Erythroblast (primary cell): ENCODE measurements around the gene SSNA1.

Experiments
- GATA1 ChIP-seq: IDR thresholded peaks from 2 replicates; pipeline ENCODE4 v1.6.1; 2011; ENCODE audit warnings: low read depth, mild to moderate bottlenecking, control low read depth, low read length, moderate library complexity
- POLR2A ChIP-seq: IDR thresholded peaks from 2 replicates; pipeline ENCODE4 v1.6.1; 2011; ENCODE audit warnings: mild to moderate bottlenecking, low read length

DNA sequence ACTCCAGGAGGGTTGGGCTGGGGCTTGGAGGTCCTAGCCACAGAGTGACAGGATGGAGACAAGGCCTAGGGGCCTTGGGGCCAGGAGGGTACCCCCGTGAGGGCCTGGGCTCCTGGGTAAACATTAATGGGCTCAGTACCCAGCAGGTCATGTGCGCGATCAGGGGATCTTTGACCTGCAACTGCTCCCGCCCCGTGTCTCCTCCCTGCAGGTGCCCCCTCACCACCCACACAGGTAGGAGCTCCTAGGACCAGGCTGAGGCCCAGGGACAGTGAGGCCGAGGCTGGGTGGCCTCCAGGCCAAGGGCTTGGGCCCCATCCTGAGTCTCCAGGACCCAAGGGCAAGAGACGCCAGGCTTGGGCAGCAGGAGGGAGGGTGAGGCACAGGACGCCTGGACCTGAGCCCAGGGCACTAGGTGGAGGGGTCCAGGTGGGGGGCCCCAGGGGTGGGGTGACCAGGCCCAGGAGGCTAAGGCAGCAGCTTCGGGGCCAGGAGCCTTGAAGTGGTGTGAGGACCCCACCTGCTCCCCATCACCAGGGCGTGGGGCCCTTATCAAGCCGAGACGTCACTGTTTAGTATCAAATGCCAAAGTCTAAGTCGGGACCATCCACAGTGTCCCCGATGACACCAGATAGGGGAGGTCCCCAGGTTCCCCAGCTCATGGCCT, 42.4 kb downstream of the SSNA1 start, which contains the start of gene SLC34A3:
- no peak for TF ChIP-seq POLR2A
- TF ChIP-seq GATA1: no peak
